ENCODE measurements around the gene RFESD.

DNA sequence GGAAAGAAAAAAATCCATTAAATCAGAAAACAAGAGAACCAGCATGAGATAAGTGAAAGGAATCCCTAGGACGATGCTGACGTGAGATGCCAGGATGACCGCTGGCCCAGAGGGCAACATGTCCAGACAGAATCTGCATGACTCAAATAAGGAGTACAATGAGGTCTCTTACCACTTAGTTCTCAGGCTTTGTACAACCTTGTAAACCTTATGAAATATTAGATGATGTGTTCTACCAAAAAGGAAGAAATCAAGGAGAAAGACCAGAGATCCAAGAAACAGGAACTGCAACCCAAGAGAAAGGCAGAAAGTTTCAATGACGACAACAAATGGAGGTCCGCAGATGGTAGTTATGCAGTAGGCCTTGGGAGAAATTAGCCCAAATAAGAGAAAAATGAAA lies 29.5 kb upstream of the RFESD start:
- TF ChIP-seq CTCF (IDR thresholded peaks at IDR 0.05; ENCODE audit: poor library complexity) (no peak), EZH2phosphoT487 (IDR thresholded peaks at IDR 0.05; ENCODE audit: low read depth, severe bottlenecking, unreplicated experiment) (no peak)
